Measurements from ENCODE around the gene KANSL1. TPM values are rescaled to one million over a fixed set of nuclear protein-coding genes. Genes with fewer than 3 reads are reported as not detected.

KANSL1 gene
- total RNA-seq, 1 experiment from 2014 or later = 72.7 TPM

DNA sequence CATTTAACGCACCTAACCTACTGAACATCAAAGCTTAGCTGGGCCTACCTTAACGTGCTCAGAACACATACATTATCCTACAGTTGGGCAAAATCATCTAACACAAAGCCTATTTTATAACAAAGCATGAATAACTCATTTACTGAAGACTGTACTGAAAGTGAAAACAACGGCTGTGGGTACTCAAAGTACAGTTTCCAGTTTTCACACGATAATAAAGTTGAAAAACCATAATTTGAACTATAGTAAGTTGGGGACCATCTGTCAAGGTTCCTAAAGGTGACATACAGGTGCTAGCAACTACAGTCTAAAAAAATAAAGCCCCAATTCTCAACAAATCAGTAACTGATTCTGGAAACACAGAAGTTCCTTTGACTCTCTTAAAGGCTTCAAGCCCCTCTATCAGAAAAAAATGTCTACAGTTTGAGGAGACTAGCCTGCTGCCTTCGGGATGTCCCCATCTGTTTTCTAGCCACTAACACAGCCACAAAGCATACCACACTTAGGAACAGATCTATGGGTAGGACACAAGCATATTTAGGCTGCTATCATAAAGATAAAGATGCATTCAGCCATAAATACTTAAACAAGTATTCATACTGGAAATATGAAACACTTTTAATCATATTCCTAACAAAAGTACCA, 71.3 kb downstream of the KANSL1 start (continued):
- TF ChIP-seq TEAD1 (CRISPR knock-in tag; IDR thresholded peaks at IDR 0.05) = no peak
- TF ChIP-seq RELA (CRISPR knock-in tag; IDR thresholded peaks at IDR 0.05; ENCODE audit: borderline replicate concordance) = no peak
- no peak for TF ChIP-seq SOX15 (CRISPR knock-in tag; IDR thresholded peaks at IDR 0.05)

DNA sequence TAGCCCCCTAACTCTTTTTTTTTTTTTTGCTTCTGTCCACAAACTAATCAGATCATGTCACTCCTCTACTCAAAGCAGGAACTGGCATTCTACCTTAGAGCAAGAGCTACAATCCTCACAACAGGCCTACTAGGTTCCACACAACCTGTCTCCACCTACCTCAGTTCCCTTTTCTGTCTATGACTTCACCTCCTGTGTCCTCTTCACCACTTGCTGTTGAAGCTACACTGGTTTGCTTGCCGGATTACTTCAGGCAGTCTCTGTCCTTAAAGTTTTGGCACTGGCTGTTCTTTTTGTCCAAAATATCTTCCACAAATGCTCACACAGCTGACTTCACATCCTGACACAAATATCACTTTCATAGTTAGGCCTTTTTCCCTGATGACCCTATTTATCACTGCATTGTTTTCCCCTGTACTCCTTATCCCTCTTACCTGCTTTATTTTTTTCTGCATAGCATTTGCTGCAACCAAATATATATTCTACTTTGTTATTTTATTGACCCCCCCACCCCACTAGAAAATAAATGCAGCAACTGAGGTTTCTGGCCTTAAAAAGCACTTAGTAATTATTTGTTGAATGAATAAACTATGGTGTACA, 72.0 kb downstream of the KANSL1 start:
- POLR2A ChIA-PET = interaction anchor here (0.7 kb wide), 1 partner anchor 21 kb away, joined by 4 read pairs; no protein-coding TSS in a partner anchor
- no peak for DNase-seq (ENCODE audit: low spot score)
- Mint-ChIP-seq H3K27me3 (ENCODE audit: low read depth) (no peaks in the 10 kb centered on the region), H3K9me3 (peaks cover 3% of the 10 kb centered on the region; the same call in 1 of the 2 replicates), H3K4me3 (no peak overlapping the region), H3K36me3 (no peaks in the 10 kb centered on the region), H3K4me1 (peaks cover 74% of the 10 kb centered on the region), H3K27ac (peak overlapping the region; percentile 51; the same call in 1 of the 2 replicates)
- CTCF ChIA-PET = interaction anchor here (1.2 to 1.9 kb wide), 2 partner anchors 72 to 92 kb away, joined by 3 to 6 read pairs; partner anchors contain the start of gene KANSL1
- TF ChIP-seq ATF1 (CRISPR knock-in tag; IDR thresholded peaks at IDR 0.05) (no peak), NR1H2 (CRISPR knock-in tag; IDR thresholded peaks at IDR 0.05) (no peak), IRF2 (CRISPR knock-in tag; IDR thresholded peaks at IDR 0.05; ENCODE audit: borderline replicate concordance, low read depth) (no peak), EMX1 (CRISPR knock-in tag; IDR thresholded peaks at IDR 0.05) (no peak), MYBL2 (CRISPR knock-in tag; IDR thresholded peaks at IDR 0.05) (no peak)
- TF ChIP-seq, protein P1, sequence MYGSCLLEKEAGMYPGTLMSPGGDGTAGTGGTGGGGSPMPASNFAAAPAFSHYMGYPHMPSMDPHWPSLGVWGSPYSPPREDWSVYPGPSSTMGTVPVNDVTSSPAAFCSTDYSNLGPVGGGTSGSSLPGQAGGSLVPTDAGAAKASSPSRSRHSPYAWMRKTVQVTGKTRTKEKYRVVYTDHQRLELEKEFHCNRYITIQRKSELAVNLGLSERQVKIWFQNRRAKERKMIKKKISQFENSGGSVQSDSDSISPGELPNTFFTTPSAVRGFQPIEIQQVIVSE (CRISPR knock-in tag; IDR thresholded peaks at IDR 0.05; ENCODE audit: borderline replicate concordance) = no peak
- TF ChIP-seq, protein P2, sequence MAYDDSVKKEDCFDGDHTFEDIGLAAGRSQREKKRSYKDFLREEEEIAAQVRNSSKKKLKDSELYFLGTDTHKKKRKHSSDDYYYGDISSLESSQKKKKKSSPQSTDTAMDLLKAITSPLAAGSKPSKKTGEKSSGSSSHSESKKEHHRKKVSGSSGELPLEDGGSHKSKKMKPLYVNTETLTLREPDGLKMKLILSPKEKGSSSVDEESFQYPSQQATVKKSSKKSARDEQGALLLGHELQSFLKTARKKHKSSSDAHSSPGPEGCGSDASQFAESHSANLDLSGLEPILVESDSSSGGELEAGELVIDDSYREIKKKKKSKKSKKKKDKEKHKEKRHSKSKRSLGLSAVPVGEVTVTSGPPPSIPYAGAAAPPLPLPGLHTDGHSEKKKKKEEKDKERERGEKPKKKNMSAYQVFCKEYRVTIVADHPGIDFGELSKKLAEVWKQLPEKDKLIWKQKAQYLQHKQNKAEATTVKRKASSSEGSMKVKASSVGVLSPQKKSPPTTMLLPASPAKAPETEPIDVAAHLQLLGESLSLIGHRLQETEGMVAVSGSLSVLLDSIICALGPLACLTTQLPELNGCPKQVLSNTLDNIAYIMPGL (CRISPR knock-in tag; IDR thresholded peaks at IDR 0.05) = no peak
- TF ChIP-seq, protein P3, sequence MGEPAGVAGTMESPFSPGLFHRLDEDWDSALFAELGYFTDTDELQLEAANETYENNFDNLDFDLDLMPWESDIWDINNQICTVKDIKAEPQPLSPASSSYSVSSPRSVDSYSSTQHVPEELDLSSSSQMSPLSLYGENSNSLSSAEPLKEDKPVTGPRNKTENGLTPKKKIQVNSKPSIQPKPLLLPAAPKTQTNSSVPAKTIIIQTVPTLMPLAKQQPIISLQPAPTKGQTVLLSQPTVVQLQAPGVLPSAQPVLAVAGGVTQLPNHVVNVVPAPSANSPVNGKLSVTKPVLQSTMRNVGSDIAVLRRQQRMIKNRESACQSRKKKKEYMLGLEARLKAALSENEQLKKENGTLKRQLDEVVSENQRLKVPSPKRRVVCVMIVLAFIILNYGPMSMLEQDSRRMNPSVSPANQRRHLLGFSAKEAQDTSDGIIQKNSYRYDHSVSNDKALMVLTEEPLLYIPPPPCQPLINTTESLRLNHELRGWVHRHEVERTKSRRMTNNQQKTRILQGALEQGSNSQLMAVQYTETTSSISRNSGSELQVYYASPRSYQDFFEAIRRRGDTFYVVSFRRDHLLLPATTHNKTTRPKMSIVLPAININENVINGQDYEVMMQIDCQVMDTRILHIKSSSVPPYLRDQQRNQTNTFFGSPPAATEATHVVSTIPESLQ (CRISPR knock-in tag; IDR thresholded peaks at IDR 0.05) = no peak
- TF ChIP-seq, protein P4, sequence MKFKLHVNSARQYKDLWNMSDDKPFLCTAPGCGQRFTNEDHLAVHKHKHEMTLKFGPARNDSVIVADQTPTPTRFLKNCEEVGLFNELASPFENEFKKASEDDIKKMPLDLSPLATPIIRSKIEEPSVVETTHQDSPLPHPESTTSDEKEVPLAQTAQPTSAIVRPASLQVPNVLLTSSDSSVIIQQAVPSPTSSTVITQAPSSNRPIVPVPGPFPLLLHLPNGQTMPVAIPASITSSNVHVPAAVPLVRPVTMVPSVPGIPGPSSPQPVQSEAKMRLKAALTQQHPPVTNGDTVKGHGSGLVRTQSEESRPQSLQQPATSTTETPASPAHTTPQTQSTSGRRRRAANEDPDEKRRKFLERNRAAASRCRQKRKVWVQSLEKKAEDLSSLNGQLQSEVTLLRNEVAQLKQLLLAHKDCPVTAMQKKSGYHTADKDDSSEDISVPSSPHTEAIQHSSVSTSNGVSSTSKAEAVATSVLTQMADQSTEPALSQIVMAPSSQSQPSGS (CRISPR knock-in tag; IDR thresholded peaks at IDR 0.05; ENCODE audit: borderline replicate concordance, low read depth) = no peak
- no peak for ATAC-seq

DNA sequence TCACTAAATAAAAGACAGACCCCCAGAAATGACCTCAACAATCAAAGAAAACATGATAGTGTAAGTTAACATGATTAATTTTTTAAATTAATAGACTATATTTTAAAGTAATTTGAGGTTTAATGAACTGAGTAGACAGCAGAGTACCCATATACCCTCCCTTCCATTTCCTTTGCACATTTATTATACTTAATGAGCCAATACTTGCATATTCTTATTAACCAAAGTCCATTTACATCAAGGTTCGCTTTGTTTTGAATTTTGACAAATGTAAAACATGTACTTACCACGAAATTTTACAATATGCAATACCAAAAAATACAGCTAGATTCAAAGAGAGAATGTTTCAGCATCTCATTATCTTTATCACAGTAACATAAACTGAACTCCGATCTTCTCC, 72.7 kb downstream of the KANSL1 start:
- H3K4me1 Mint-ChIP-seq = peaks cover 75% of the 10 kb centered on the region
- no peak for TF ChIP-seq CREM (CRISPR knock-in tag; IDR thresholded peaks at IDR 0.05)
- TF ChIP-seq RORB (CRISPR knock-in tag; IDR thresholded peaks at IDR 0.05) = no peak
- TF ChIP-seq, protein P2 (CRISPR knock-in tag; IDR thresholded peaks at IDR 0.05) = no peak
- TF ChIP-seq JUN (CRISPR knock-in tag; IDR thresholded peaks at IDR 0.05) = no peak
- no peak for TF ChIP-seq EMX1 (CRISPR knock-in tag; IDR thresholded peaks at IDR 0.05)
- TF ChIP-seq, protein P1 (CRISPR knock-in tag; IDR thresholded peaks at IDR 0.05; ENCODE audit: borderline replicate concordance) = no peak
- DNase-seq (ENCODE audit: low spot score) (no peak), ATAC-seq (no peak)
- peak overlapping the region; percentile 51; the same call in 1 of the 2 replicates for H3K27ac Mint-ChIP-seq
- H3K36me3 Mint-ChIP-seq = no peaks in the 10 kb centered on the region
- no peak overlapping the region for H3K4me3 Mint-ChIP-seq
- H3K9me3 Mint-ChIP-seq = peaks cover 3% of the 10 kb centered on the region; the same call in 1 of the 2 replicates
- ChIA-PET POLR2A (no interaction called here), CTCF (interaction anchor here (1.2 to 1.9 kb wide), 2 partner anchors 72 to 92 kb away, joined by 3 to 6 read pairs; partner anchors contain the start of gene KANSL1)
- H3K27me3 Mint-ChIP-seq (ENCODE audit: low read depth) = no peaks in the 10 kb centered on the region

Data from WTC11 (cell line).